Mesenteric fat pad (tissue), 1 donor: ENCODE results near the gene HIC1. TPM values are rescaled to one million over a fixed set of nuclear protein-coding genes. Genes with fewer than 3 reads are reported as not detected.

ENCODE experiments used
- DNase-seq: peaks from one replicate; pipeline ENCODE4 v3.0.0-alpha.2; 2020; ENCODE audit warnings: low spot score
- total RNA-seq: library from RNA; stranded (reverse); fragmentation: NEBNext Ultra II Directional; extraction: Animal tissue kit (Norgen Biotek cat#: 25700); gene quantifications from one replicate; pipeline ENCODE4 v1.2.1, GENCODE V29; 2021
- donor health status: DM: yes; HTN: yes; CAD: no.

Gene HIC1
- total RNA-seq, 1 donor from 2014 or later, result 34.4 TPM

- DNase-seq, result no peak
Observed at GRCh38 chr17:2058586-2059546, 4.0 kb downstream of the HIC1 start.

DNA sequence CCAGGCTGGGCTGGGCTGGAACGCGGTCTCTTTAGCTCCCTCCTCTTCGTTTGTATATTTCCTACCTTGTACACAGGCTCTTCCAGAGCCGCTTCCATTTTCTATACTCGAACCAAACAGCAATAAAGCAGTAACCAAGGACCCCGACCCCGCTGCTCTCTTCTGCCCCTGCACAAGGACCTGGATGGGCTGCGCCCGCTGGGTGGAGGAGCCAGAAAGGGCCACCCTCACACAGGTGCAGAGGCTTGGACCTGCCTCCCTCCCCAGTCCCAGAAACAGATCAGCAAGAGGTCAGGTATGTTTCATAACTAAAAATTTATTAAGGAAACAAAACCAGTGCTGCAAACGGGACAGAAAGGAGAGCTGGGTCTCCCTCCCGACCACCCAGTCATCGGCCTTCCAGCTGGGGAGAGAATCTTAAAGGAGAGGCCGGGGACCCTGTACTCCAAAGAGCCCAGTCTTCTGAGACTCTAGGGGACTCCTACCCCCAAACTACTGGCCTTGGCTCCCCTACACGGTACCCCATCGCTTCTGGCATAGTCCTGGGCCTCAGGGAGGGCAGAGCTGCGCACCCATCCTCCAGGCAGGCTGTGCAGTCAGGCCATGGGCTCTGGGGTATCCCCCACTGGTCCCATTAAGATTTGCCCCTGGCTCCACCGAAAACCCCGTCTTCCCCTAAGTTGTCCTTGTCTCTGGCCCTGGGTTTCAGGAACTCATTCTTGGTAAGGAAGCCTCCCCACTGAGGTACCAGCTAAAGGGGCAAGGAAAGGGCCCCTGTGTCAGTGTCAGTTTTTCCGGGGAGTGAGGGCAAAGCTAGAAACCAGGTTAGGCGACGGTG is 4.9 kb downstream of the HIC1 start:
- no peak for DNase-seq

- DNase-seq, result no peak
Observed at GRCh38 chr17:2060385-2060658, 5.4 kb downstream of the HIC1 start.

DNA sequence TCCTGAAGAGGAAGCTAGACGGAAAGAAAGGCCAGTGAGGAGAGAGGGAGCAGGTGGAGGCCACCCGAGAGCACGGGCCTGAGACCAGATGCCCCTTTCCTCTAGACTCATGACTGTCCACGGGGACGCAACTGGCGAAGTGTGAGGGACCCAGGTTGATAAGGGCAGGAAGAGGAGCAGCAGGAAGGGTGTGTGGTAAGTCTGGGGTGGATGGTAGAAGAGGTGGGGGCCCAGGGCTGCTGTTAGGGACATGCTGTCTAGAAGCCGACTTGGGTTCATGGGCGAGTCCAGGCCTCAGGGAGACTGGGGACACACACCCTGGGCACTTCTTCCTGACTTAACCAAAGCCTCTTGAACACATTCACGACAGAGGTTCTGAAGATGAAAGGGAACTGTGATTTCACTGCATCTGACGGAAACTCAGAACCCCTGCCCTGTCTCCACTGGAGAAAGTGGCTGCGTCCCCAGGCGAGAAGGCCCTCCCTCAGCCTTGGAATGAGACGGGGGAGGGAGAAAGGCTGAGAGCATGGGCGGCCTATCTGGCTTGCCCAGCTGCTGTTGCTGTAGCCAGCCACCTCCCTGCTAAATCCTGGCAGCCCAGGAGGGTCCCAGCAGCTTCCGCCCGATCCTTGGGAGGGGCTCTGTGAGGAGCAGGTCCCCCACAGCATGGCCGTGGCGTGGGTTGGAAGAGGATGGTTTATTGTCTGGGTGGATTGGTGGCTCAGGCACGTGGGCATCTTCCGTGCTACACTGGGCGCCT is 6.0 kb downstream of the HIC1 start:
- DNase-seq, result no peak

- DNase-seq, result no peak
Observed at GRCh38 chr17:2061441-2061958, 6.6 kb downstream of the HIC1 start.

GRCh38 chr17:2062571-2063183 is 7.8 kb downstream of the HIC1 start:
- DNase-seq, result no peak

DNA sequence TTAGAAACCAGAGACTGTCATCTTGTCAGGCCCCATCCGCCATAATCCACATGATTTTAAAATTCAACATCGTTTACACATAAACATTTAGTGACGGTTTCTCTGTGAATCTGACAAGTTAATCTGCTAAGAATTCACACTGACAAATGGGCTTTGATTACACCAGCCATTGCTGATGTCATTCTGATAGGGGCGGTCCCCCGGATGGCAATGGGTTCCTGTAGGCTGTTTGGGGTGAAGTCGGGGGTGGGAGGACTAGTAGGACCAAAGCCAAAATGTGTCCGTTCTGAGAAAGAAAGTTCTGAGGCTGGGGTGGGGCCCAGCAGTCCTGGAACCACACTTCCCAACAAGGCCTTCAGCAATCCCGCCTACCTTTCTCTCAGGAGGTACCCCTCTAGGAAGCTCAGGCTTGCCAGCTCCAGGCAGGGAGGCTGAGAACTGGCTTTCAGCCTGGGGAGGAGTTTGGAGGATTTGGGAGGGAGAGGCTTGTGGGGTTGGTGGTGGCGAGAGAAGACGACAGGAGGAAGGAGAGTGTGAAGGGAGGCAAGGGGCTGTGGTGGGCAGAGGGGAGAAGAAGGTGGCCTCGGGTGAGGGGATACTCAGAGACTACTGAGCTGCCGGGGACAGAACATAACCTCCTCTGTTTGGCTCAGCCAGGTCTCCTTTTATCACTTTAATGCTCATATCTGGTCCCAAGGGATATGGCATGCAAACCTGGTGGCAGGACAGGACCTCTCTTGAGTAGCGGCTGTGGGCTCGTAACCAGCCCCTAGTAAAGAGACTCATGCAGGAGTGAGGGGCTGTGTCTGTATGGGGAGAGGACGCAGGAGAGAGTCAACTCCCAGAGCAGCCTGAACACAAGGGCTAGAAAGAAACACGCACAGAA is 8.6 kb downstream of the HIC1 start:
- no peak for DNase-seq

DNA sequence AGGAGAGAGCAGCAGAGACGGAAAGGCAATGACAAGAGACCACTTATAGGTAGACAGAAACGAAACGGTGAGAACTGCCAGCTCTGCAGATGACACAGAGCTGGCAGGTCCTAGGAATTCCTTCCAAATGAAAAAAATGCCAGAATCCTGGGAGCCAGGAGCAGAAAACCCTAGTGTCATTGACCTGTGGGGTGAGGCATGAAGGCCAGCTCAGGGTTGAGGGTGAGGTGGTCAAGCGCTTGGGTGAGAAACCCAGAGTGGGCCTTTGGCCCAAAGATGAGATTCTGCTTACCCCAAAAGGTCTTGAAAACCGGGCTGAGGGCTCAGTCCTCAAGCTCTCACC is 9.2 kb downstream of the HIC1 start:
- DNase-seq, result no peak

DNA sequence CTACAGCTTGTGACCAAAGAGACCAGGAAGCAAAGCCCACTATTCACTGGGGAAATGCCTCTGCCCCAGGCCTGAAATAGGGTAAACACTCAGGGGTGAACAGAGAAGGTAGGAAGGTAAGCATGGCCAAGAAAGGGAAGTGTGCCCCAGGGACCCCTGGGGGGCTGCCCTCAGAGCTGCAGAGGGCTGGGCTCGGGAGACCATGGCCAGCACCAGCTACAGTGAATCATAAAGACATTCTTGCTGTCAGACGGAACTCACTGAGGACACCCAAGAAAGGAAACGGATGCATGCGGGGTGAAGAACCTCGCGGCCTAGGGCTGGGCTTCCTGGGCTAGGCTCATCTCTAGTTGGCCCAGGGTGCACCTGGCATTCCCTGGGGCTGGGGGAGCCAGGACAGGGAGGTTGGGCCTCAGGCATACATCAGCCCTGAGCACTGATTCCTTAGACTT is 9.6 kb downstream of the HIC1 start:
- no peak for DNase-seq

- no peak for DNase-seq
Observed at GRCh38 chr17:2064980-2065785, 10.3 kb downstream of the HIC1 start.

GRCh38 chr17:2065949-2066400 is 11.1 kb downstream of the HIC1 start:
- no peak for DNase-seq

DNA sequence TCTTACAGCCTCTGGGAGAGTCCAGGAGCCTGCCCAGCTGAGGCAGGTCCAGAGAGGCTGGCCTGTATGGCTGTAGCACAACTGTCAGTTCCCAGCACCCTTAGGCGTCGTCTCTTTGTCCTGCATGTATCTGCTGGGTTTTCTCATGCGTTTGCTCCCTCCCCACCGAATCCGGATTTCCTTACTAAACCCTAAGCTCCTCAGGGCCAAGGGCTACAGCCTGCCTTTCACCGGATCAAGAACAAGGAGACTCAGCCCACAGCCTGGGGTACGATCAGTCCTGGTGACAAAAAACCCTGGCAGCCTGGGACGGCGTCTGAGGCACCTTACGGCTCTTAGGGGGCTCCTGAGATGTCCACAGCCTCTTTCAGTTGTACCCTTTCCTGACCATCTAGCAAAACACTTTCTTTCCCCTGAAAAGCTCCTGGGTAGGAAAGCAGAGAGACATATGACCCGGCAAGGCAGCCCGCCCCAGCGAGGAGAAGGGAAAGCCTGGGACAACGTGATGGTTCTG is 12.2 kb downstream of the HIC1 start:
- DNase-seq, result no peak

- DNase-seq, result no peak
Observed at GRCh38 chr17:2067608-2068024, 12.7 kb downstream of the HIC1 start.

- no peak for DNase-seq
Observed at GRCh38 chr17:2068031-2068518, 13.2 kb downstream of the HIC1 start.

DNA sequence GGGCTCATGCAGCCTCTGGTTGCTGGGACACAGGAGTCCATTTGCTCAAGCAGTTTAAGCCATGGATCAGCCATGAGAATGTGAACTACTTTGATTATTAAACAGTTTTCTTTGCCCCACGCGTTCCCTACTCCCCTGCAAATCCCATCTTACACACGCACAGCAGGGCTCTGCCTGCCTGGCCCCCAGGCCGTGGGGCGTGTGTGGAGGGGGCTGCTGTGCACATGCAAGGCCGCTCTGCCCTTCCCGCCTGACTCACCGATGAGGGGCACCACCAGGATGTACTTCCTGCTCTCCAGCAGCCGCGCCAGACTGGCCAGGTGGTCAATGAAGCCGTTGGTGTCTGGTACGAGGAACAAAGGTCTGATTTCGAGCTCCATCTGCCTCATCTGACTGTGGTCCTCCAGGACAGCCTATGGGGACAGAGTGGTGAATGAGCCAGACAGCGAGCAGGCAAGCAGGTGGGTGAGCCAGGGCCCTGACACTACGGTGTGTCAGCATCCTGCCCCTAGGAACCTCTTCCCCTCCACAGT is 13.7 kb downstream of the HIC1 start:
- DNase-seq, result no peak

GRCh38 chr17:2070241-2071023 is 15.5 kb downstream of the HIC1 start:
- DNase-seq, result no peak

DNA sequence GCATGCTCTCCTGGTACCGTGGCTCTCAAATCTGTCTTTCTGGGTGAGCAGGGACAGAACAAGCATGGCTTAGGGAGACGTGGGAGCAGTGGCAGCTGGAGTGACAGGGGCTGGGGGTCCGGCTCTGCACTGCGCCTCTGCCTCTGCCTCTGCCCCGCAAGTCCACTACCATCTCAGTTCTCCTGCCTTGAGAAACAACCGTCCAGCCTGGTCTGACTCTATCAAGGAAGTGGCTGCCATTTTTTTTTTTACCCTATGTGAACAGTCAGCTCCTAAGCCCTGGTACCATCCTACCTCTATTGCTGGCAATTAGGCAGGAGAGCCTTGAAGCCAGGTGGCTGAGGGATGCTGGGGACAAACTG is 16.1 kb downstream of the HIC1 start:
- DNase-seq, result no peak
